ENCODE data around the gene MTMR10. TPM values are rescaled to one million over a fixed set of nuclear protein-coding genes. Genes with fewer than 3 reads are reported as not detected.

The MTMR10 gene
- total RNA-seq, 2 experiments from 2014 or later = 41.2 to 42.0 TPM

DNA sequence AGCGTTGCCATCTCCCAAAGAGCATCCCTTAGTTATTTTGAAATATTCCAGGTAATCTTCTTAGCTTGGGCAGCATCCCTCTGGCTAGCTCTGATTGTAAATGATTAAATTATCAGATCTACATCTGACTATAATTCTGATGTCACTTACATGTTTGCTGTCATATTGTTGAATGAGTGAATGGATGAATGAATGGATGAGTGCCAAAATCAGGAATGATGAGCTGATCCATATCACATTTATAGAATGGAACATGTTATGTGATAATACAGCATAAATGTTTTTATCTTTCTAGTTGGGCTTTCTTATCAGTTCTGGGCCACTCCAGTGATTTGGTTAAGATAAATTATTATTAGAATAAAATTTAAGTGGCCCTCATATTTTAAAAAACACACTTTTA, 73.8 kb downstream of the MTMR10 start:
- intact Hi-C loops (cut with DNase I, micrococcal nuclease) = no loop called here
- Mint-ChIP-seq H3K36me3 (ENCODE audit: low read depth) (peaks cover 91% of the 10 kb centered on the region), H3K4me3 (no peak overlapping the region), H3K9me3 (no peaks in the 10 kb centered on the region), H3K27me3 (no peaks in the 10 kb centered on the region), H3K4me1 (ENCODE audit: low read depth) (peaks cover 15% of the 10 kb centered on the region), H3K27ac (no peak overlapping the region)
- POLR2A ChIA-PET = no interaction called here
- Histone ChIP-seq H3K27me3 (ENCODE audit: control insufficient read depth in 1 of 2, insufficient read depth in 2 of 2, low read length in 2 of 2) (no peaks in the 10 kb centered on the region), H3K9me3 (ENCODE audit: control insufficient read depth in 1 of 2, insufficient read depth in 1 of 2, low read length in 2 of 2) (no peaks in the 10 kb centered on the region), H3K27ac (ENCODE audit: low read depth in 1 of 2, low read length in 2 of 2) (no peak overlapping the region), H3K4me3 (ENCODE audit: low read length) (no peak overlapping the region), H3K4me1 (ENCODE audit: insufficient read depth, low read length) (no peaks in the 10 kb centered on the region), H3K36me3 (ENCODE audit: insufficient read depth, low read length) (peaks cover 71% of the 10 kb centered on the region)
- no peak for ATAC-seq (ENCODE audit: poor library complexity)
- CTCF ChIA-PET = interaction anchor here (0.9 to 1.0 kb wide), 2 partner anchors 46 to 212 kb away, joined by 3 read pairs; no protein-coding TSS in a partner anchor
- DNase-seq = no peak
- TF ChIP-seq, protein P1, sequence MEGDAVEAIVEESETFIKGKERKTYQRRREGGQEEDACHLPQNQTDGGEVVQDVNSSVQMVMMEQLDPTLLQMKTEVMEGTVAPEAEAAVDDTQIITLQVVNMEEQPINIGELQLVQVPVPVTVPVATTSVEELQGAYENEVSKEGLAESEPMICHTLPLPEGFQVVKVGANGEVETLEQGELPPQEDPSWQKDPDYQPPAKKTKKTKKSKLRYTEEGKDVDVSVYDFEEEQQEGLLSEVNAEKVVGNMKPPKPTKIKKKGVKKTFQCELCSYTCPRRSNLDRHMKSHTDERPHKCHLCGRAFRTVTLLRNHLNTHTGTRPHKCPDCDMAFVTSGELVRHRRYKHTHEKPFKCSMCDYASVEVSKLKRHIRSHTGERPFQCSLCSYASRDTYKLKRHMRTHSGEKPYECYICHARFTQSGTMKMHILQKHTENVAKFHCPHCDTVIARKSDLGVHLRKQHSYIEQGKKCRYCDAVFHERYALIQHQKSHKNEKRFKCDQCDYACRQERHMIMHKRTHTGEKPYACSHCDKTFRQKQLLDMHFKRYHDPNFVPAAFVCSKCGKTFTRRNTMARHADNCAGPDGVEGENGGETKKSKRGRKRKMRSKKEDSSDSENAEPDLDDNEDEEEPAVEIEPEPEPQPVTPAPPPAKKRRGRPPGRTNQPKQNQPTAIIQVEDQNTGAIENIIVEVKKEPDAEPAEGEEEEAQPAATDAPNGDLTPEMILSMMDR (IDR thresholded peaks at IDR 0.05) = no peak

DNA sequence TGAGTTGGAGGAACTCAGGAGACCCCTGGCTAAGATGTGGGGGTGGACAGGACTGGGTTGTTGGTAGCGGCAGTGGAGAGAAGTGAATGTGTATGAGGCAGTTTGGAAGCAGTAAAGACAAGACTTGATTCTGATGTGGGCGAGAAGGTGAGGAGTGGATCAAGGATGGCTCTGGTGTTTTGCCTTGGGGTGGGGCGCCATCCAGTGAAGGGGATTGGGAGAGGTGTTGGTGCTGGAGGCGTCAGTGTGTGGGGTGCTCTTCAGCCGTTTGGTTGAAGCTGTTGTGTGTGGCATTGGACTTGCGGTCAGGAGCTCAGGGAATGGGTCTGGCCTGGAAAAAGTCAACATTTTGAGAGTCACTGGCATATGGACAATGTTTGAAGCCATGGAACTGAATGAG, 74.4 kb downstream of the MTMR10 start:
- Mint-ChIP-seq H3K27ac (no peak overlapping the region), H3K9me3 (no peaks in the 10 kb centered on the region), H3K4me3 (no peak overlapping the region), H3K27me3 (no peaks in the 10 kb centered on the region), H3K4me1 (ENCODE audit: low read depth) (peaks cover 15% of the 10 kb centered on the region), H3K36me3 (ENCODE audit: low read depth) (peaks cover 88% of the 10 kb centered on the region)
- CTCF ChIA-PET = interaction anchor here (0.9 to 1.0 kb wide), 2 partner anchors 47 to 212 kb away, joined by 3 read pairs; no protein-coding TSS in a partner anchor
- ATAC-seq (ENCODE audit: poor library complexity) (no peak), DNase-seq (no peak)
- Histone ChIP-seq H3K4me3 (ENCODE audit: low read length) (no peak overlapping the region), H3K27me3 (ENCODE audit: control insufficient read depth in 1 of 2, insufficient read depth in 2 of 2, low read length in 2 of 2) (no peaks in the 10 kb centered on the region), H3K9me3 (ENCODE audit: control insufficient read depth in 1 of 2, insufficient read depth in 1 of 2, low read length in 2 of 2) (no peaks in the 10 kb centered on the region), H3K36me3 (ENCODE audit: insufficient read depth, low read length) (peaks cover 66% of the 10 kb centered on the region), H3K27ac (ENCODE audit: low read depth in 1 of 2, low read length in 2 of 2) (no peak overlapping the region), H3K4me1 (ENCODE audit: insufficient read depth, low read length) (no peaks in the 10 kb centered on the region)
- intact Hi-C loops (cut with DNase I, micrococcal nuclease) = no loop called here
- TF ChIP-seq, protein P1 (IDR thresholded peaks at IDR 0.05) = no peak
- POLR2A ChIA-PET = no interaction called here

- peaks cover 59% of the 10 kb centered on the region for H3K36me3 ChIP-seq (ENCODE audit: insufficient read depth, low read length)
- CTCF ChIA-PET = interaction anchor here (0.7 kb wide), 1 partner anchor 17 kb away, joined by 3 read pairs; no protein-coding TSS in a partner anchor
- no peaks in the 10 kb centered on the region for H3K4me1 ChIP-seq (ENCODE audit: insufficient read depth, low read length)
- intact Hi-C loops (cut with DNase I, micrococcal nuclease) = no loop called here
- ATAC-seq (ENCODE audit: poor library complexity) = no peak
- DNase-seq = no peak
- POLR2A ChIA-PET = no interaction called here
- Mint-ChIP-seq H3K27me3 (no peaks in the 10 kb centered on the region), H3K36me3 (ENCODE audit: low read depth) (peaks cover 75% of the 10 kb centered on the region), H3K9me3 (no peaks in the 10 kb centered on the region), H3K4me1 (ENCODE audit: low read depth) (peaks cover 25% of the 10 kb centered on the region), H3K4me3 (no peak overlapping the region), H3K27ac (no peak overlapping the region)
- no peak overlapping the region for H3K4me3 ChIP-seq (ENCODE audit: low read length)
- H3K27me3 ChIP-seq (ENCODE audit: control insufficient read depth in 1 of 2, insufficient read depth in 2 of 2, low read length in 2 of 2) = no peaks in the 10 kb centered on the region
- TF ChIP-seq, protein P1 (IDR thresholded peaks at IDR 0.05) = no peak
- no peaks in the 10 kb centered on the region for H3K9me3 ChIP-seq (ENCODE audit: control insufficient read depth in 1 of 2, insufficient read depth in 1 of 2, low read length in 2 of 2)
- H3K27ac ChIP-seq (ENCODE audit: low read depth in 1 of 2, low read length in 2 of 2) = no peak overlapping the region
These were observed 77.7 kb downstream of the MTMR10 start for GRCh38 chr15:30913761-30914160.
